DND-41 (cell line): ENCODE results near the gene CLEC17A.
"Not testable (repeated sequence)": the region's sequence is repeated elsewhere in the genome, so short reads cannot be mapped to it uniquely, and the experiment has no call there.

Experiments used
- ATAC-seq: fragments of 200-7000 bp; cut with Tn5 transposase; 3 replicates; pipeline ENCODE4 v1.9.1; 2021; ENCODE audit warnings: low read depth; ENCODE audit not compliant: insufficient read depth
- DNase-seq: peaks from one replicate; pipeline ENCODE4 v3.0.0-alpha.2; 2020
- H2AFZ ChIP-seq: 2 replicates; pipeline ENCODE4 v1.6.0; 2012; ENCODE audit warnings: low read depth, low read length
- H3K27ac ChIP-seq: 2 replicates; pipeline ENCODE4 v1.5.1; 2012; ENCODE audit warnings: low read length, inconsistent platforms
- H3K27me3 ChIP-seq: fragments of 200-600 bp; sonication (generic); 2 replicates; pipeline ENCODE4 v1.6.0; 2012; ENCODE audit warnings: low read length, mild to moderate bottlenecking, inconsistent platforms; ENCODE audit not compliant: insufficient read depth, poor library complexity
- H3K36me3 ChIP-seq: 2 replicates; pipeline ENCODE4 v1.5.1; 2012; ENCODE audit warnings: low read length, inconsistent platforms; ENCODE audit not compliant: insufficient read depth
- H3K4me1 ChIP-seq: 2 replicates; pipeline ENCODE4 v1.5.1; 2012; ENCODE audit warnings: mild to moderate bottlenecking, low read length; ENCODE audit not compliant: insufficient read depth
- H3K4me2 ChIP-seq: 2 replicates; pipeline ENCODE4 v1.6.0; 2012; ENCODE audit warnings: mild to moderate bottlenecking, moderate library complexity, low read length, inconsistent platforms; ENCODE audit not compliant: insufficient read depth
- H3K4me3 ChIP-seq, 2 experiments: fragments of 200-600 bp in 1 of 2; shearing (Covaris generic) in 1 of 2; 2 replicates each; pipeline ENCODE4 v1.5.1; 2012 to 2016; ENCODE audit warnings: inconsistent platforms in 2 of 2, low read length in 2 of 2, mild to moderate bottlenecking in 2 of 2, low read depth in 1 of 2, moderate library complexity in 1 of 2
- H3K79me2 ChIP-seq: 2 replicates; pipeline ENCODE4 v1.6.0; 2012; ENCODE audit warnings: low read length, inconsistent platforms; ENCODE audit not compliant: insufficient read depth
- H3K9ac ChIP-seq: 2 replicates; pipeline ENCODE4 v1.6.0; 2012; ENCODE audit warnings: low read depth, mild to moderate bottlenecking, inconsistent platforms, low read length, moderate library complexity
- H3K9me3 ChIP-seq: 2 replicates; pipeline ENCODE4 v1.5.1; 2012; ENCODE audit warnings: low read length, moderate library complexity, mild to moderate bottlenecking, inconsistent platforms; ENCODE audit not compliant: insufficient read depth, severe bottlenecking
- H4K20me1 ChIP-seq: 2 replicates; pipeline ENCODE4 v1.6.0; 2012; ENCODE audit warnings: low read length; ENCODE audit not compliant: insufficient read depth
- CTCF ChIP-seq: IDR thresholded peaks from 2 replicates; pipeline ENCODE4 v1.5.1; 2012; ENCODE audit warnings: borderline replicate concordance, low read length, moderate library complexity, mild to moderate bottlenecking; ENCODE audit not compliant: poor library complexity, severe bottlenecking; ENCODE audit errors: extremely low read depth
- EZH2 ChIP-seq: IDR thresholded peaks from 3 replicates; pipeline ENCODE4 v1.6.1; 2012; ENCODE audit warnings: borderline replicate concordance, low read depth, mild to moderate bottlenecking, moderate library complexity, low read length, inconsistent platforms; ENCODE audit not compliant: severe bottlenecking

Gene CLEC17A

GRCh38 chr19:14540741-14541525, 42.0 kb upstream of the CLEC17A start:
- TF ChIP-seq CTCF (no peak), EZH2 (no peak)
- Histone ChIP-seq H3K9me3 (no peaks in the 10 kb centered on the region), H3K27ac (no peak overlapping the region), H3K4me2 (no peak overlapping the region), H3K9ac (no peak overlapping the region), H2AFZ (no peak overlapping the region), H3K4me1 (0 out of 2 replicates have a peak, but pooled peaks cover 2% of the 10 kb centered on the region), H3K79me2 (peaks cover 84% of the 10 kb centered on the region), H3K27me3 (no peaks in the 10 kb centered on the region), H3K36me3 (peaks cover 23% of the 10 kb centered on the region), H4K20me1 (peaks cover 61% of the 10 kb centered on the region), H3K4me3 (no peak overlapping the region)
- DNase-seq (no peak), ATAC-seq (no peak)

- not testable (repeated sequence) for H2AFZ ChIP-seq, H3K9ac ChIP-seq, H3K4me1 ChIP-seq, H3K27me3 ChIP-seq, H3K4me3 ChIP-seq, DNase-seq, H3K27ac ChIP-seq, H3K9me3 ChIP-seq, ATAC-seq, H3K4me2 ChIP-seq
- peaks cover 87% of the 10 kb centered on the region for H3K79me2 ChIP-seq
- peaks cover 55% of the 10 kb centered on the region for H4K20me1 ChIP-seq
- H3K36me3 ChIP-seq, result peaks cover 24% of the 10 kb centered on the region
These were observed 40.9 kb upstream of the CLEC17A start for GRCh38 chr19:14541979-14542378.

GRCh38 chr19:14542711-14543328, 40.1 kb upstream of the CLEC17A start:
- Histone ChIP-seq H3K79me2 (peaks cover 86% of the 10 kb centered on the region), H3K4me3 (no peak overlapping the region), H4K20me1 (peaks cover 50% of the 10 kb centered on the region), H3K9ac (no peak overlapping the region), H3K27me3 (no peaks in the 10 kb centered on the region), H3K9me3 (no peaks in the 10 kb centered on the region), H3K36me3 (peaks cover 24% of the 10 kb centered on the region), H3K4me2 (no peak overlapping the region), H3K27ac (no peak overlapping the region), H2AFZ (no peak overlapping the region), H3K4me1 (no peaks in the 10 kb centered on the region)
- ATAC-seq (no peak), DNase-seq (no peak)
- no peak for TF ChIP-seq EZH2
- TF ChIP-seq CTCF, result no peak

- no peak for DNase-seq
- H3K9me3 ChIP-seq, result no peaks in the 10 kb centered on the region
- no peak for ATAC-seq
These were observed 38.8 kb upstream of the CLEC17A start for GRCh38 chr19:14544047-14544446.

More at GRCh38 chr19:14544047-14544446, 38.8 kb upstream of the CLEC17A start:
- no peak overlapping the region for H2AFZ ChIP-seq
- peaks cover 53% of the 10 kb centered on the region for H4K20me1 ChIP-seq
- no peak overlapping the region for H3K4me2 ChIP-seq
- H3K27me3 ChIP-seq, result no peaks in the 10 kb centered on the region
- no peak overlapping the region for H3K27ac ChIP-seq
- no peaks in the 10 kb centered on the region for H3K4me1 ChIP-seq
- H3K36me3 ChIP-seq, result peaks cover 33% of the 10 kb centered on the region
- H3K4me3 ChIP-seq, result no peak overlapping the region
- peaks cover 88% of the 10 kb centered on the region for H3K79me2 ChIP-seq
- TF ChIP-seq EZH2 (no peak), CTCF (no peak)
- H3K9ac ChIP-seq, result no peak overlapping the region
